GM23338 (cell line): ENCODE measurements around the gene CAMP. TPM values are rescaled to one million over a fixed set of nuclear protein-coding genes. Genes with fewer than 3 reads are reported as not detected.

Experiments
- ATAC-seq: fragments of 200-7000 bp; cut with Tn5 transposase; 3 replicates; pipeline ENCODE4 v1.9.1; 2020
- DNase-seq: peaks from one replicate; pipeline ENCODE4 v3.0.0-alpha.2; 2015; ENCODE audit warnings: low spot score
- H2AFZ ChIP-seq: fragments of 200-600 bp; sonication (generic); 2 replicates; pipeline ENCODE4 v1.8.0; 2016; ENCODE audit warnings: antibody characterized with exemption, mild to moderate bottlenecking, moderate library complexity
- H3F3A ChIP-seq: fragments of 200-600 bp; sonication (generic); replicated peaks from 2 replicates; pipeline ENCODE4 v1.8.0; 2017; ENCODE audit warnings: antibody characterized with exemption, mixed run types, low read depth
- H3K27ac ChIP-seq: fragments of 200-600 bp; sonication (generic); 2 replicates; pipeline ENCODE4 v1.6.1; 2016; ENCODE audit warnings: low read depth
- H3K27me3 ChIP-seq: fragments of 200-600 bp; sonication (generic); 2 replicates; pipeline ENCODE4 v1.8.0; 2016; ENCODE audit warnings: mild to moderate bottlenecking, mixed run types, moderate library complexity; ENCODE audit not compliant: insufficient read depth
- H3K36me3 ChIP-seq: fragments of 200-600 bp; sonication (generic); 2 replicates; pipeline ENCODE4 v1.8.0; 2016; ENCODE audit warnings: mild to moderate bottlenecking; ENCODE audit not compliant: insufficient read depth
- H3K4me1 ChIP-seq: fragments of 200-600 bp; sonication (generic); 2 replicates; pipeline ENCODE4 v1.8.0; 2016; ENCODE audit warnings: mild to moderate bottlenecking, moderate library complexity; ENCODE audit not compliant: insufficient read depth
- H3K4me2 ChIP-seq: fragments of 200-600 bp; sonication (generic); 2 replicates; pipeline ENCODE4 v1.7.1; 2017; ENCODE audit warnings: mixed run types
- H3K4me3 ChIP-seq: fragments of 200-600 bp; sonication (generic); 2 replicates; pipeline ENCODE4 v1.6.1; 2016; ENCODE audit warnings: mixed run types
- H3K79me2 ChIP-seq: fragments of 200-600 bp; sonication (generic); replicated peaks from 2 replicates; pipeline ENCODE4 v1.8.0; 2017; ENCODE audit warnings: mild to moderate bottlenecking; ENCODE audit not compliant: insufficient read depth
- H3K9me2 ChIP-seq: fragments of 200-600 bp; sonication (generic); 2 replicates; pipeline ENCODE4 v1.8.0; 2017; ENCODE audit not compliant: insufficient read depth
- H4K20me1 ChIP-seq: fragments of 200-600 bp; sonication (generic); replicated peaks from 2 replicates; pipeline ENCODE4 v1.8.0; 2017; ENCODE audit warnings: mild to moderate bottlenecking; ENCODE audit not compliant: insufficient read depth
- H3K27ac Mint-ChIP-seq: 2 replicates; pipeline ENCODE4 v1.8.0; 2020; ENCODE audit warnings: inconsistent platforms, mild to moderate bottlenecking, moderate library complexity, mixed read lengths
- H3K27me3 Mint-ChIP-seq: 3 replicates; pipeline ENCODE4 v1.8.0; 2022; ENCODE audit warnings: low read depth, mild to moderate bottlenecking, moderate library complexity, mixed read lengths, inconsistent platforms; ENCODE audit not compliant: insufficient read depth, poor library complexity
- H3K36me3 Mint-ChIP-seq: 3 replicates; pipeline ENCODE4 v1.8.0; 2021; ENCODE audit warnings: low read depth, mild to moderate bottlenecking, inconsistent platforms, moderate library complexity, mixed read lengths
- H3K4me1 Mint-ChIP-seq: 3 replicates; pipeline ENCODE4 v1.8.0; 2020; ENCODE audit warnings: mild to moderate bottlenecking, inconsistent platforms, mixed read lengths
- H3K4me3 Mint-ChIP-seq: 3 replicates; pipeline ENCODE4 v1.8.0; 2021; ENCODE audit warnings: moderate library complexity, mild to moderate bottlenecking, inconsistent platforms, mixed read lengths
- H3K9me3 Mint-ChIP-seq: 3 replicates; pipeline ENCODE4 v1.8.0; 2020; ENCODE audit warnings: moderate library complexity, mild to moderate bottlenecking, inconsistent platforms, mixed read lengths
- CREB1 ChIP-seq: fragments of 250-450 bp; sonication (Bioruptor Pico); IDR thresholded peaks from 2 replicates; pipeline ENCODE4 v1.5.0; 2020; ENCODE audit warnings: low read depth, mild to moderate bottlenecking, moderate library complexity
- EZH2 ChIP-seq: fragments of 200-600 bp; sonication (generic); IDR thresholded peaks from one replicate; pipeline ENCODE4 v1.8.0; 2017; ENCODE audit warnings: antibody characterized with exemption, mild to moderate bottlenecking, low read depth; ENCODE audit not compliant: unreplicated experiment
- EZH2phosphoT487 ChIP-seq: fragments of 200-600 bp; sonication (generic); IDR thresholded peaks from one replicate; pipeline ENCODE4 v1.8.1; 2018; ENCODE audit warnings: antibody characterized with exemption; ENCODE audit not compliant: unreplicated experiment
- JUNB ChIP-seq: IDR thresholded peaks from one replicate; pipeline ENCODE4 v1.6.1; 2016; ENCODE audit warnings: antibody characterized with exemption; ENCODE audit not compliant: unreplicated experiment
- NANOG ChIP-seq: IDR thresholded peaks from 2 replicates; pipeline ENCODE4 v1.6.1; 2016; ENCODE audit warnings: antibody characterized with exemption, borderline replicate concordance
- POLR2AphosphoS5 ChIP-seq: IDR thresholded peaks from 2 replicates; pipeline ENCODE4 v1.6.1; 2016; ENCODE audit warnings: antibody characterized with exemption, low read depth
- STAT1 ChIP-seq: IDR thresholded peaks from one replicate; pipeline ENCODE4 v1.6.1; 2016; ENCODE audit warnings: antibody characterized with exemption; ENCODE audit not compliant: unreplicated experiment
- ZNF331 ChIP-seq: fragments of 250-450 bp; sonication (Bioruptor Pico); IDR thresholded peaks from 2 replicates; pipeline ENCODE4 v1.5.0; 2020; ENCODE audit warnings: low read depth, mild to moderate bottlenecking, moderate library complexity
- polyA plus RNA-seq: library from polyadenylated mRNA; unstranded; fragments of >200 nt; fragmentation: Nextera tagmentation; extraction: Ambion mirVana; gene quantifications from 2 replicates; pipeline ENCODE4 v1.2.1, GENCODE V29; 2016
- total RNA-seq: library from RNA; depleted of rRNA; stranded (reverse); fragments of >200 nt; shearing (Covaris generic); gene quantifications from 2 replicates; pipeline ENCODE4 v1.2.3, GENCODE V29; 2014
- TF ChIP-seq, protein P1 (sequence below), 2 experiments: fragments of 200-600 bp in 1 of 2; sonication (generic) in 1 of 2; conservative IDR thresholded peaks; 2 replicates each; pipeline versions ENCODE4 v1.5.1 to v1.6.1; 2016 to 2017; ENCODE audit warnings: antibody characterized with exemption in 2 of 2, low read depth in 2 of 2, mild to moderate bottlenecking in 2 of 2, moderate library complexity in 1 of 2
- TF ChIP-seq, protein P2 (sequence below): IDR thresholded peaks from 2 replicates; pipeline ENCODE4 v1.6.1; 2016; ENCODE audit warnings: antibody characterized with exemption
- TF ChIP-seq, protein P3 (sequence below): fragments of 250-450 bp; sonication (Bioruptor Pico); IDR thresholded peaks from 2 replicates; pipeline ENCODE4 v1.5.0; 2020; ENCODE audit warnings: mild to moderate bottlenecking, moderate library complexity

Gene CAMP
- total and polyA plus RNA-seq, 2 experiments from 2014 or later: not detected

DNA sequence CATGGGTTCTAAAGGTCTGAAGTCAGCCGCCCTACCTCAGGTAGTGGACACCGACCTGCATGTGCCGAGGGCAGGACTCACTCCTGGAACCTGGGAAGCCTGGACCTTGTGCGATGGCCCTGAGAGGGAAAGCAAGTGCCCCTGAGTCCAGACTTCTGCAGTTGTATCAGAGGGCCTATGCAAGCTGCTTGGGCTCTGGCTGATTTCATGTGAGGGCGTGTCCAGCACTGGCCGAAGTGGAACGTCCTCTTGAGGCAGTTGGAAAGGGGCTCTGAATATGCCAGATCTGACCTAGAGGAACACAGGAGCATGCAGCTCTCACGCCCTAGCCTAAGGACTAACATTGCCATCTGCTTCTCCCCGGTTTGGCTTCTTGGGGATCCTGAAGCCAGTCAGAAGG lies 2.5 kb upstream of the CAMP start:
- H3K27ac Mint-ChIP-seq: no peak overlapping the region
- Histone ChIP-seq H2AFZ (no peak overlapping the region), H3K4me3 (no peak overlapping the region), H3K9me2 (no peaks in the 10 kb centered on the region), H3K27ac (no peak overlapping the region), H3F3A (no peaks in the 10 kb centered on the region), H4K20me1 (no peaks in the 10 kb centered on the region), H3K4me1 (no peaks in the 10 kb centered on the region), H3K27me3 (no peaks in the 10 kb centered on the region), H3K36me3 (no peaks in the 10 kb centered on the region), H3K4me2 (no peak overlapping the region), H3K79me2 (no peaks in the 10 kb centered on the region)
- ATAC-seq: no peak
- TF ChIP-seq POLR2AphosphoS5 (no peak), STAT1 (no peak), JUNB (no peak), EZH2phosphoT487 (no peak), NANOG (no peak), EZH2 (no peak)
- TF ChIP-seq, protein P1, sequence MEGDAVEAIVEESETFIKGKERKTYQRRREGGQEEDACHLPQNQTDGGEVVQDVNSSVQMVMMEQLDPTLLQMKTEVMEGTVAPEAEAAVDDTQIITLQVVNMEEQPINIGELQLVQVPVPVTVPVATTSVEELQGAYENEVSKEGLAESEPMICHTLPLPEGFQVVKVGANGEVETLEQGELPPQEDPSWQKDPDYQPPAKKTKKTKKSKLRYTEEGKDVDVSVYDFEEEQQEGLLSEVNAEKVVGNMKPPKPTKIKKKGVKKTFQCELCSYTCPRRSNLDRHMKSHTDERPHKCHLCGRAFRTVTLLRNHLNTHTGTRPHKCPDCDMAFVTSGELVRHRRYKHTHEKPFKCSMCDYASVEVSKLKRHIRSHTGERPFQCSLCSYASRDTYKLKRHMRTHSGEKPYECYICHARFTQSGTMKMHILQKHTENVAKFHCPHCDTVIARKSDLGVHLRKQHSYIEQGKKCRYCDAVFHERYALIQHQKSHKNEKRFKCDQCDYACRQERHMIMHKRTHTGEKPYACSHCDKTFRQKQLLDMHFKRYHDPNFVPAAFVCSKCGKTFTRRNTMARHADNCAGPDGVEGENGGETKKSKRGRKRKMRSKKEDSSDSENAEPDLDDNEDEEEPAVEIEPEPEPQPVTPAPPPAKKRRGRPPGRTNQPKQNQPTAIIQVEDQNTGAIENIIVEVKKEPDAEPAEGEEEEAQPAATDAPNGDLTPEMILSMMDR (conservative IDR thresholded peaks at IDR 0.05; ENCODE audit: low read depth in 2 of 2): no peak
- peaks cover 4% of the 10 kb centered on the region; the same call in 1 of the 3 replicates for H3K9me3 Mint-ChIP-seq
- peaks cover 17% of the 10 kb centered on the region for H3K27me3 Mint-ChIP-seq
- no peak for DNase-seq
- H3K4me1 Mint-ChIP-seq: no peaks in the 10 kb centered on the region; the same call in 2 of the 3 replicates
- no peaks in the 10 kb centered on the region; the same call in 2 of the 3 replicates for H3K36me3 Mint-ChIP-seq
- H3K4me3 Mint-ChIP-seq: no peak overlapping the region

DNA sequence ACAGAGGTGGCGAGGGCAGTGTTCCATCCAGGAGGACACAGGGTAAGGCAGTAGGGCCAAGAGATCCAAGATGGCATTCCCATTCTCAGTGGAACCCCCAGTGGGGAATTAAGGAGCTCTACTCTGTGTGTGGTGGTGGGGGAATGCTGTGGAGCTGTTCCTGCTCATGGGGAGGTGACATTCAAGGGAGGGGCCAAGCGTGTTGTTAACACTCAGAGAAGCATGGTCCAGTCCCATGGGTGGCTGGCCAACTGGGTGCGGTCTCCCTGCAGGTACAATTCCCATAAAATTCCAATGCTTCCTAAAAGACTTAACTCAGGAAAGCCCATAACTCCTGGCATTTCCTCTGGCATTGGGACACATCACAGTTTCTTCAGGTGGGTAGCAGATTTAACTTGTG lies 2.3 kb downstream of the CAMP start:
- H3K9me3 Mint-ChIP-seq: peaks cover 3% of the 10 kb centered on the region; the same call in 2 of the 3 replicates
- Histone ChIP-seq H3K27ac (no peak overlapping the region), H3F3A (no peaks in the 10 kb centered on the region), H3K9me2 (no peaks in the 10 kb centered on the region), H3K27me3 (no peaks in the 10 kb centered on the region), H3K4me2 (no peak overlapping the region), H3K36me3 (no peaks in the 10 kb centered on the region), H3K4me3 (no peak overlapping the region), H3K79me2 (no peaks in the 10 kb centered on the region), H4K20me1 (no peaks in the 10 kb centered on the region), H2AFZ (no peak overlapping the region), H3K4me1 (no peaks in the 10 kb centered on the region)
- ATAC-seq (no peak), DNase-seq (no peak)
- H3K4me1 Mint-ChIP-seq: no peaks in the 10 kb centered on the region
- no peaks in the 10 kb centered on the region; the same call in 2 of the 3 replicates for H3K36me3 Mint-ChIP-seq
- H3K27me3 Mint-ChIP-seq: peaks cover 17% of the 10 kb centered on the region
- no peak overlapping the region for H3K4me3 Mint-ChIP-seq
- no peak overlapping the region for H3K27ac Mint-ChIP-seq
- TF ChIP-seq CREB1: no peak
- TF ChIP-seq POLR2AphosphoS5: no peak
- no peak for TF ChIP-seq EZH2
- TF ChIP-seq, protein P2, sequence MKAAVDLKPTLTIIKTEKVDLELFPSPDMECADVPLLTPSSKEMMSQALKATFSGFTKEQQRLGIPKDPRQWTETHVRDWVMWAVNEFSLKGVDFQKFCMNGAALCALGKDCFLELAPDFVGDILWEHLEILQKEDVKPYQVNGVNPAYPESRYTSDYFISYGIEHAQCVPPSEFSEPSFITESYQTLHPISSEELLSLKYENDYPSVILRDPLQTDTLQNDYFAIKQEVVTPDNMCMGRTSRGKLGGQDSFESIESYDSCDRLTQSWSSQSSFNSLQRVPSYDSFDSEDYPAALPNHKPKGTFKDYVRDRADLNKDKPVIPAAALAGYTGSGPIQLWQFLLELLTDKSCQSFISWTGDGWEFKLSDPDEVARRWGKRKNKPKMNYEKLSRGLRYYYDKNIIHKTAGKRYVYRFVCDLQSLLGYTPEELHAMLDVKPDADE: no peak
- TF ChIP-seq STAT1: no peak
- TF ChIP-seq, protein P3, sequence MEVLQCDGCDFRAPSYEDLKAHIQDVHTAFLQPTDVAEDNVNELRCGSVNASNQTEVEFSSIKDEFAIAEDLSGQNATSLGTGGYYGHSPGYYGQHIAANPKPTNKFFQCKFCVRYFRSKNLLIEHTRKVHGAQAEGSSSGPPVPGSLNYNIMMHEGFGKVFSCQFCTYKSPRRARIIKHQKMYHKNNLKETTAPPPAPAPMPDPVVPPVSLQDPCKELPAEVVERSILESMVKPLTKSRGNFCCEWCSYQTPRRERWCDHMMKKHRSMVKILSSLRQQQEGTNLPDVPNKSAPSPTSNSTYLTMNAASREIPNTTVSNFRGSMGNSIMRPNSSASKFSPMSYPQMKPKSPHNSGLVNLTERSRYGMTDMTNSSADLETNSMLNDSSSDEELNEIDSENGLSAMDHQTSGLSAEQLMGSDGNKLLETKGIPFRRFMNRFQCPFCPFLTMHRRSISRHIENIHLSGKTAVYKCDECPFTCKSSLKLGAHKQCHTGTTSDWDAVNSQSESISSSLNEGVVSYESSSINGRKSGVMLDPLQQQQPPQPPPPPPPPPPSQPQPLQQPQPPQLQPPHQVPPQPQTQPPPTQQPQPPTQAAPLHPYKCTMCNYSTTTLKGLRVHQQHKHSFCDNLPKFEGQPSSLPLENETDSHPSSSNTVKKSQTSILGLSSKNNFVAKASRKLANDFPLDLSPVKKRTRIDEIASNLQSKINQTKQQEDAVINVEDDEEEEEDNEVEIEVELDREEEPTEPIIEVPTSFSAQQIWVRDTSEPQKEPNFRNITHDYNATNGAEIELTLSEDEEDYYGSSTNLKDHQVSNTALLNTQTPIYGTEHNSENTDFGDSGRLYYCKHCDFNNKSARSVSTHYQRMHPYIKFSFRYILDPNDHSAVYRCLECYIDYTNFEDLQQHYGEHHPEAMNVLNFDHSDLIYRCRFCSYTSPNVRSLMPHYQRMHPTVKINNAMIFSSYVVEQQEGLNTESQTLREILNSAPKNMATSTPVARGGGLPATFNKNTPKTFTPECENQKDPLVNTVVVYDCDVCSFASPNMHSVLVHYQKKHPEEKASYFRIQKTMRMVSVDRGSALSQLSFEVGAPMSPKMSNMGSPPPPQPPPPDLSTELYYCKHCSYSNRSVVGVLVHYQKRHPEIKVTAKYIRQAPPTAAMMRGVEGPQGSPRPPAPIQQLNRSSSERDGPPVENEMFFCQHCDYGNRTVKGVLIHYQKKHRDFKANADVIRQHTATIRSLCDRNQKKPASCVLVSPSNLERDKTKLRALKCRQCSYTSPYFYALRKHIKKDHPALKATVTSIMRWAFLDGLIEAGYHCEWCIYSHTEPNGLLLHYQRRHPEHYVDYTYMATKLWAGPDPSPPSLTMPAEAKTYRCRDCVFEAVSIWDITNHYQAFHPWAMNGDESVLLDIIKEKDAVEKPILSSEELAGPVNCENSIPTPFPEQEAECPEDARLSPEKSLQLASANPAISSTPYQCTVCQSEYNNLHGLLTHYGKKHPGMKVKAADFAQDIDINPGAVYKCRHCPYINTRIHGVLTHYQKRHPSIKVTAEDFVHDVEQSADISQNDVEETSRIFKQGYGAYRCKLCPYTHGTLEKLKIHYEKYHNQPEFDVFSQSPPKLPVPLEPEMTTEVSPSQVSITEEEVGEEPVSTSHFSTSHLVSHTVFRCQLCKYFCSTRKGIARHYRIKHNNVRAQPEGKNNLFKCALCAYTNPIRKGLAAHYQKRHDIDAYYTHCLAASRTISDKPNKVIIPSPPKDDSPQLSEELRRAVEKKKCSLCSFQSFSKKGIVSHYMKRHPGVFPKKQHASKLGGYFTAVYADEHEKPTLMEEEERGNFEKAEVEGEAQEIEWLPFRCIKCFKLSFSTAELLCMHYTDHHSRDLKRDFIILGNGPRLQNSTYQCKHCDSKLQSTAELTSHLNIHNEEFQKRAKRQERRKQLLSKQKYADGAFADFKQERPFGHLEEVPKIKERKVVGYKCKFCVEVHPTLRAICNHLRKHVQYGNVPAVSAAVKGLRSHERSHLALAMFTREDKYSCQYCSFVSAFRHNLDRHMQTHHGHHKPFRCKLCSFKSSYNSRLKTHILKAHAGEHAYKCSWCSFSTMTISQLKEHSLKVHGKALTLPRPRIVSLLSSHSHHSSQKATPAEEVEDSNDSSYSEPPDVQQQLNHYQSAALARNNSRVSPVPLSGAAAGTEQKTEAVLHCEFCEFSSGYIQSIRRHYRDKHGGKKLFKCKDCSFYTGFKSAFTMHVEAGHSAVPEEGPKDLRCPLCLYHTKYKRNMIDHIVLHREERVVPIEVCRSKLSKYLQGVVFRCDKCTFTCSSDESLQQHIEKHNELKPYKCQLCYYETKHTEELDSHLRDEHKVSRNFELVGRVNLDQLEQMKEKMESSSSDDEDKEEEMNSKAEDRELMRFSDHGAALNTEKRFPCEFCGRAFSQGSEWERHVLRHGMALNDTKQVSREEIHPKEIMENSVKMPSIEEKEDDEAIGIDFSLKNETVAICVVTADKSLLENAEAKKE: no peak
- no peak for TF ChIP-seq EZH2phosphoT487
- no peak for TF ChIP-seq ZNF331 (CRISPR knock-in tag)
